HEK293 (cell line): ENCODE measurements around the gene ZNHIT3.

ENCODE experiments used
- CTCF ChIA-PET: fragments of 350-600 bp; formaldehyde crosslinking; extraction: SDS; loops from one replicate; lab custom pipeline; 2021; ENCODE audit warnings: antibody characterized with exemption; lab: Yijun Ruan, JAX
- POLR2A ChIA-PET: fragments of 300-600 bp; formaldehyde crosslinking; extraction: SDS; loops from one replicate; lab custom pipeline; 2020; ENCODE audit warnings: antibody characterized with exemption, inconsistent platforms; lab: Yijun Ruan, JAX
- H3K27ac ChIP-seq: fragments of 200-500 bp; sonication (Bioruptor generic); 2 replicates; pipeline ENCODE4 v1.5.1; 2014; ENCODE audit warnings: low read depth, low read length, control low read depth, inconsistent platforms; ENCODE audit errors: extremely low read depth
- H3K36me3 ChIP-seq, 2 experiments: fragments of 200-500 bp in 1 of 2; sonication (Bioruptor generic) in 1 of 2; 1 replicate in 1 of 2; 2 replicates in 1 of 2; pipeline ENCODE4 v1.5.1; 2014 to 2017; ENCODE audit warnings: inconsistent platforms in 2 of 2, low read length in 2 of 2; ENCODE audit not compliant: control insufficient read depth in 2 of 2, insufficient read depth in 1 of 2
- H3K4me1 ChIP-seq: fragments of 200-500 bp; sonication (Bioruptor generic); 2 replicates; pipeline ENCODE4 v1.5.1; 2014; ENCODE audit warnings: mild to moderate bottlenecking, low read length, inconsistent platforms; ENCODE audit not compliant: control insufficient read depth, insufficient read depth
- H3K4me3 ChIP-seq: 2 replicates; pipeline ENCODE4 v1.5.1; 2011; ENCODE audit warnings: low read depth, mild to moderate bottlenecking, control low read depth, low read length, moderate library complexity
- H3K9me3 ChIP-seq: fragments of 200-500 bp; sonication (Bioruptor generic); 2 replicates; pipeline ENCODE4 v1.5.1; 2014; ENCODE audit warnings: low read depth, low read length, inconsistent platforms; ENCODE audit not compliant: control insufficient read depth, insufficient read depth
- BCL11A ChIP-seq: fragments of 450-650 bp; formaldehyde crosslinking; IDR thresholded peaks from 2 replicates; pipeline ENCODE4 v1.5.1; 2016; ENCODE audit warnings: low read depth, missing biosample characterization, missing genetic modification characterization
- GLI4 ChIP-seq: fragments of 450-650 bp; formaldehyde crosslinking; IDR thresholded peaks from 2 replicates; pipeline ENCODE4 v1.5.1; 2016; ENCODE audit warnings: missing biosample characterization, missing genetic modification characterization
- HOXD13 ChIP-seq: sonication (generic); formaldehyde crosslinking; IDR thresholded peaks from 2 replicates; pipeline ENCODE4 v1.8.0; 2022; ENCODE audit warnings: missing genetic modification reagents, borderline replicate concordance
- KLF1 ChIP-seq: fragments of 450-650 bp; formaldehyde crosslinking; IDR thresholded peaks from 2 replicates; pipeline ENCODE4 v1.5.1; 2016; ENCODE audit warnings: missing biosample characterization, missing genetic modification characterization
- KLF8 ChIP-seq: fragments of 450-650 bp; formaldehyde crosslinking; IDR thresholded peaks from 2 replicates; pipeline ENCODE4 v1.5.1; 2016; ENCODE audit warnings: missing biosample characterization, missing genetic modification characterization
- KLF9 ChIP-seq: fragments of 450-650 bp; formaldehyde crosslinking; IDR thresholded peaks from 2 replicates; pipeline ENCODE4 v1.5.1; 2016; ENCODE audit warnings: missing biosample characterization, missing genetic modification characterization, low read depth
- SP7 ChIP-seq: fragments of 450-650 bp; formaldehyde crosslinking; IDR thresholded peaks from 2 replicates; pipeline ENCODE4 v1.5.1; 2016; ENCODE audit warnings: missing biosample characterization, missing genetic modification characterization
- ZBTB17 ChIP-seq: fragments of 450-650 bp; formaldehyde crosslinking; IDR thresholded peaks from 2 replicates; pipeline ENCODE4 v1.5.1; 2016; ENCODE audit warnings: missing biosample characterization, missing genetic modification characterization
- ZFP69B ChIP-seq: fragments of 450-650 bp; formaldehyde crosslinking; IDR thresholded peaks from 2 replicates; pipeline ENCODE4 v1.5.1; 2016; ENCODE audit warnings: missing biosample characterization, missing genetic modification characterization
- ZNF138 ChIP-seq: fragments of 450-650 bp; formaldehyde crosslinking; IDR thresholded peaks from 2 replicates; pipeline ENCODE4 v1.5.1; 2016; ENCODE audit warnings: missing biosample characterization, missing genetic modification characterization, borderline replicate concordance
- ZNF16 ChIP-seq: fragments of 450-650 bp; formaldehyde crosslinking; IDR thresholded peaks from 2 replicates; pipeline ENCODE4 v1.5.1; 2016; ENCODE audit warnings: low read depth, missing biosample characterization, missing genetic modification characterization
- ZNF169 ChIP-seq: fragments of 450-650 bp; formaldehyde crosslinking; IDR thresholded peaks from 2 replicates; pipeline ENCODE4 v1.5.1; 2016; ENCODE audit warnings: missing biosample characterization, missing genetic modification characterization
- ZNF214 ChIP-seq: fragments of 450-650 bp; formaldehyde crosslinking; IDR thresholded peaks from 2 replicates; pipeline ENCODE4 v1.5.1; 2017; ENCODE audit warnings: missing biosample characterization, mild to moderate bottlenecking, missing genetic modification characterization, borderline replicate concordance
- ZNF23 ChIP-seq: fragments of 450-650 bp; formaldehyde crosslinking; IDR thresholded peaks from 2 replicates; pipeline ENCODE4 v1.5.1; 2016; ENCODE audit warnings: missing biosample characterization, missing genetic modification characterization, borderline replicate concordance
- ZNF248 ChIP-seq: fragments of 450-650 bp; formaldehyde crosslinking; IDR thresholded peaks from 2 replicates; pipeline ENCODE4 v1.5.1; 2017; ENCODE audit warnings: missing biosample characterization, missing genetic modification characterization
- ZNF350 ChIP-seq: fragments of 450-650 bp; formaldehyde crosslinking; IDR thresholded peaks from 2 replicates; pipeline ENCODE4 v1.5.0; 2017; ENCODE audit warnings: missing biosample characterization, mild to moderate bottlenecking, missing genetic modification characterization
- ZNF426 ChIP-seq: fragments of 450-650 bp; formaldehyde crosslinking; IDR thresholded peaks from 2 replicates; pipeline ENCODE4 v1.5.1; 2017; ENCODE audit warnings: missing biosample characterization, missing genetic modification characterization, mild to moderate bottlenecking, inconsistent platforms, moderate library complexity
- ZNF433 ChIP-seq: fragments of 450-650 bp; formaldehyde crosslinking; IDR thresholded peaks from 2 replicates; pipeline ENCODE4 v1.5.1; 2016; ENCODE audit warnings: missing biosample characterization, missing genetic modification characterization, low read depth
- ZNF560 ChIP-seq: fragments of 450-650 bp; formaldehyde crosslinking; IDR thresholded peaks from 2 replicates; pipeline ENCODE4 v1.5.1; 2017; ENCODE audit warnings: missing biosample characterization, missing genetic modification characterization, borderline replicate concordance
- ZNF629 ChIP-seq: fragments of 450-650 bp; formaldehyde crosslinking; IDR thresholded peaks from 2 replicates; pipeline ENCODE4 v1.5.1; 2017; ENCODE audit warnings: missing biosample characterization, missing genetic modification characterization
- ZNF76 ChIP-seq: fragments of 450-650 bp; formaldehyde crosslinking; IDR thresholded peaks from 2 replicates; pipeline ENCODE4; 2016; ENCODE audit warnings: low read depth, missing biosample characterization, missing genetic modification characterization, borderline replicate concordance
- ZSCAN30 ChIP-seq: fragments of 450-650 bp; IDR thresholded peaks from 2 replicates; pipeline ENCODE4 v1.5.1; 2018; ENCODE audit warnings: missing biosample characterization, mild to moderate bottlenecking, missing genetic modification characterization, moderate library complexity
- TF ChIP-seq, protein P1 (sequence below): sonication (generic); formaldehyde crosslinking; IDR thresholded peaks from 2 replicates; pipeline ENCODE4 v1.8.1; 2022; ENCODE audit warnings: mild to moderate bottlenecking, moderate library complexity, missing genetic modification reagents
- TF ChIP-seq, protein P2 (sequence below): fragments of 450-650 bp; formaldehyde crosslinking; optimal IDR thresholded peaks from 2 replicates; pipeline ENCODE3; 2016; ENCODE audit warnings: missing biosample characterization, mild to moderate bottlenecking, missing genetic modification characterization
- TF ChIP-seq, protein P3 (sequence below): fragments of 450-650 bp; formaldehyde crosslinking; IDR thresholded peaks from 2 replicates; pipeline ENCODE4 v1.5.1; 2016; ENCODE audit warnings: missing biosample characterization, missing genetic modification characterization, low read depth
- TF ChIP-seq, protein P4 (sequence below): fragments of 450-650 bp; formaldehyde crosslinking; IDR thresholded peaks from 2 replicates; pipeline ENCODE4 v1.5.1; 2016; ENCODE audit warnings: missing biosample characterization, missing genetic modification characterization, low read depth
- TF ChIP-seq, protein P5 (sequence below): fragments of 450-650 bp; formaldehyde crosslinking; IDR thresholded peaks from 2 replicates; pipeline ENCODE4 v1.5.1; 2017; ENCODE audit warnings: missing biosample characterization, mild to moderate bottlenecking, missing genetic modification characterization, moderate library complexity
- TF ChIP-seq, protein P6 (sequence below): fragments of 450-650 bp; IDR thresholded peaks from 2 replicates; pipeline ENCODE4 v1.5.1; 2018; ENCODE audit warnings: missing biosample characterization, mild to moderate bottlenecking, missing genetic modification characterization

Gene ZNHIT3

DNA sequence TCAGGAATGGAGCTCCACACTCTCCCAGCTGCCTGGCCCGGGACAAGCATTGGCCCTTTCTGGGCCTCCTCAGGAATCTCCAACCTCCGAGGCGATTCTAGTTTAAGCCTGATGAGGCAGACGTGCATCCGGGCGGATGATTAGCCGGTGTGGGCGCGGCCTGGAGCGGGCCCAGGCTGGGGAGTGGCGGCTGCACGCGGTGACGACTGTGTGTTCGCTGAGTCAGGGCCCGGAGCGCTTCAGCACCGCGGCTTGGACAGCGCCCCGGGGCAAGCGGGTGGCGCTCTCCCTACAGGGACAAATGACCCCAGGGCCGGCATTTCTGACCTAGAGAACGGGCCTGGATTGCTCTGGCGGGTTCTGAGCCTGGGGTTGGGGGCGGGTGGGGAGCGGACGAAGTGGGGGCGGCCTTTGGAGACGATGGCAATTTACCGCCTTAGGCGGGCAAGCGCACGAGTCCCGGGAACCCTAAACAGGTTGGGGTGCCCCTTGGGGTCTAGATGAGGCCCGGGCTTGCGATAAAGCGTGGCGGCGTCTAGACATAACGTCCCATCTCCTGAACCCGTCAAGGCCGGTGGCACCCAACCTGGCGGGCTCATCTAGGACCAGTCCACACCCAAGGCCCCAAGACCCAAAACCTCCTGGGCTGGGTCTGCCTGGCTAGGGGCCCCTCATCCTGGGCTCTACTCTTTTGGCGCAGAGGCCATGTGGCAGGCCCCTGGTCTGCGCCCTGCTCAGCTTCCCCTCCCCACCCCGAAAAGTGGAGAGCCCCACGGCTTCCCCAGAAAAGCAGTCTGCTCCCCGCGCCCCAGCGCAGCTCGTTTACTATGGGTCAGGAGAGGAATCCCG, 22.3 kb upstream of the ZNHIT3 start:
- Histone ChIP-seq H3K27ac (no peak overlapping the region), H3K4me3 (no peak overlapping the region), H3K9me3 (no peaks in the 10 kb centered on the region), H3K4me1 (no peaks in the 10 kb centered on the region), H3K36me3 (no peaks in the 10 kb centered on the region)
- ChIA-PET CTCF (no interaction called here), POLR2A (no interaction called here)
- TF ChIP-seq ZNF214 (tag by site-specific recombination) = no peak
- TF ChIP-seq ZNF560 (tag by site-specific recombination) = no peak
- TF ChIP-seq HOXD13 (CRISPR knock-in tag) = no peak
- 0 out of 2 replicates have a peak, but pooled peaks have one; percentile 20 for TF ChIP-seq ZNF629
- TF ChIP-seq ZBTB17 = peak; percentile 83
- 0 out of 2 replicates have a peak, but pooled peaks have one; percentile 33 for TF ChIP-seq BCL11A (tag by site-specific recombination)
- 0 out of 2 replicates have a peak, but pooled peaks have one; percentile 25 for TF ChIP-seq ZSCAN30 (tag by site-specific recombination)
- TF ChIP-seq ZNF169 (tag by site-specific recombination) = no peak
- TF ChIP-seq SP7 (tag by site-specific recombination) = peak; percentile 37; the same call in 1 of the 2 replicates
- TF ChIP-seq, protein P1, sequence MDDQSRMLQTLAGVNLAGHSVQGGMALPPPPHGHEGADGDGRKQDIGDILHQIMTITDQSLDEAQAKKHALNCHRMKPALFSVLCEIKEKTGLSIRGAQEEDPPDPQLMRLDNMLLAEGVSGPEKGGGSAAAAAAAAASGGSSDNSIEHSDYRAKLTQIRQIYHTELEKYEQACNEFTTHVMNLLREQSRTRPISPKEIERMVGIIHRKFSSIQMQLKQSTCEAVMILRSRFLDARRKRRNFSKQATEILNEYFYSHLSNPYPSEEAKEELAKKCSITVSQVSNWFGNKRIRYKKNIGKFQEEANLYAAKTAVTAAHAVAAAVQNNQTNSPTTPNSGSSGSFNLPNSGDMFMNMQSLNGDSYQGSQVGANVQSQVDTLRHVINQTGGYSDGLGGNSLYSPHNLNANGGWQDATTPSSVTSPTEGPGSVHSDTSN = peak; percentile 60; the same call in 1 of the 2 replicates
- TF ChIP-seq ZNF350 = no peak
- no peak for TF ChIP-seq ZNF76 (tag by site-specific recombination)
- TF ChIP-seq, protein P2, sequence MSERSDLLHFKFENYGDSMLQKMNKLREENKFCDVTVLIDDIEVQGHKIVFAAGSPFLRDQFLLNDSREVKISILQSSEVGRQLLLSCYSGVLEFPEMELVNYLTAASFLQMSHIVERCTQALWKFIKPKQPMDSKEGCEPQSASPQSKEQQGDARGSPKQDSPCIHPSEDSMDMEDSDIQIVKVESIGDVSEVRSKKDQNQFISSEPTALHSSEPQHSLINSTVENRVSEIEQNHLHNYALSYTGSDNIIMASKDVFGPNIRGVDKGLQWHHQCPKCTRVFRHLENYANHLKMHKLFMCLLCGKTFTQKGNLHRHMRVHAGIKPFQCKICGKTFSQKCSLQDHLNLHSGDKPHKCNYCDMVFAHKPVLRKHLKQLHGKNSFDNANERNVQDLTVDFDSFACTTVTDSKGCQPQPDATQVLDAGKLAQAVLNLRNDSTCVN (tag by site-specific recombination) = peak; percentile 36
- peak; percentile 66 for TF ChIP-seq ZFP69B (tag by site-specific recombination)
- TF ChIP-seq KLF9 = peak; percentile 65; the same call in 1 of the 2 replicates
- no peak for TF ChIP-seq ZNF138 (tag by site-specific recombination)
- TF ChIP-seq KLF8 (tag by site-specific recombination) = no peak
- no peak for TF ChIP-seq ZNF433 (tag by site-specific recombination)
- TF ChIP-seq, protein P3, sequence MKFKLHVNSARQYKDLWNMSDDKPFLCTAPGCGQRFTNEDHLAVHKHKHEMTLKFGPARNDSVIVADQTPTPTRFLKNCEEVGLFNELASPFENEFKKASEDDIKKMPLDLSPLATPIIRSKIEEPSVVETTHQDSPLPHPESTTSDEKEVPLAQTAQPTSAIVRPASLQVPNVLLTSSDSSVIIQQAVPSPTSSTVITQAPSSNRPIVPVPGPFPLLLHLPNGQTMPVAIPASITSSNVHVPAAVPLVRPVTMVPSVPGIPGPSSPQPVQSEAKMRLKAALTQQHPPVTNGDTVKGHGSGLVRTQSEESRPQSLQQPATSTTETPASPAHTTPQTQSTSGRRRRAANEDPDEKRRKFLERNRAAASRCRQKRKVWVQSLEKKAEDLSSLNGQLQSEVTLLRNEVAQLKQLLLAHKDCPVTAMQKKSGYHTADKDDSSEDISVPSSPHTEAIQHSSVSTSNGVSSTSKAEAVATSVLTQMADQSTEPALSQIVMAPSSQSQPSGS (tag by site-specific recombination) = no peak
- TF ChIP-seq GLI4 (tag by site-specific recombination) = no peak
- TF ChIP-seq, protein P4, sequence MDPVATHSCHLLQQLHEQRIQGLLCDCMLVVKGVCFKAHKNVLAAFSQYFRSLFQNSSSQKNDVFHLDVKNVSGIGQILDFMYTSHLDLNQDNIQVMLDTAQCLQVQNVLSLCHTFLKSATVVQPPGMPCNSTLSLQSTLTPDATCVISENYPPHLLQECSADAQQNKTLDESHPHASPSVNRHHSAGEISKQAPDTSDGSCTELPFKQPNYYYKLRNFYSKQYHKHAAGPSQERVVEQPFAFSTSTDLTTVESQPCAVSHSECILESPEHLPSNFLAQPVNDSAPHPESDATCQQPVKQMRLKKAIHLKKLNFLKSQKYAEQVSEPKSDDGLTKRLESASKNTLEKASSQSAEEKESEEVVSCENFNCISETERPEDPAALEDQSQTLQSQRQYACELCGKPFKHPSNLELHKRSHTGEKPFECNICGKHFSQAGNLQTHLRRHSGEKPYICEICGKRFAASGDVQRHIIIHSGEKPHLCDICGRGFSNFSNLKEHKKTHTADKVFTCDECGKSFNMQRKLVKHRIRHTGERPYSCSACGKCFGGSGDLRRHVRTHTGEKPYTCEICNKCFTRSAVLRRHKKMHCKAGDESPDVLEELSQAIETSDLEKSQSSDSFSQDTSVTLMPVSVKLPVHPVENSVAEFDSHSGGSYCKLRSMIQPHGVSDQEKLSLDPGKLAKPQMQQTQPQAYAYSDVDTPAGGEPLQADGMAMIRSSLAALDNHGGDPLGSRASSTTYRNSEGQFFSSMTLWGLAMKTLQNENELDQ = no peak
- TF ChIP-seq ZNF16 (tag by site-specific recombination) = no peak
- TF ChIP-seq ZNF23 (tag by site-specific recombination) = no peak
- TF ChIP-seq ZNF248 (tag by site-specific recombination) = no peak
- TF ChIP-seq, protein P5, sequence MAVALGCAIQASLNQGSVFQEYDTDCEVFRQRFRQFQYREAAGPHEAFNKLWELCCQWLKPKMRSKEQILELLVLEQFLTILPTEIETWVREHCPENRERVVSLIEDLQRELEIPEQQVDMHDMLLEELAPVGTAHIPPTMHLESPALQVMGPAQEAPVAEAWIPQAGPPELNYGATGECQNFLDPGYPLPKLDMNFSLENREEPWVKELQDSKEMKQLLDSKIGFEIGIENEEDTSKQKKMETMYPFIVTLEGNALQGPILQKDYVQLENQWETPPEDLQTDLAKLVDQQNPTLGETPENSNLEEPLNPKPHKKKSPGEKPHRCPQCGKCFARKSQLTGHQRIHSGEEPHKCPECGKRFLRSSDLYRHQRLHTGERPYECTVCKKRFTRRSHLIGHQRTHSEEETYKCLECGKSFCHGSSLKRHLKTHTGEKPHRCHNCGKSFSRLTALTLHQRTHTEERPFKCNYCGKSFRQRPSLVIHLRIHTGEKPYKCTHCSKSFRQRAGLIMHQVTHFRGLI = peak; percentile 54; the same call in 1 of the 2 replicates
- TF ChIP-seq, protein P6, sequence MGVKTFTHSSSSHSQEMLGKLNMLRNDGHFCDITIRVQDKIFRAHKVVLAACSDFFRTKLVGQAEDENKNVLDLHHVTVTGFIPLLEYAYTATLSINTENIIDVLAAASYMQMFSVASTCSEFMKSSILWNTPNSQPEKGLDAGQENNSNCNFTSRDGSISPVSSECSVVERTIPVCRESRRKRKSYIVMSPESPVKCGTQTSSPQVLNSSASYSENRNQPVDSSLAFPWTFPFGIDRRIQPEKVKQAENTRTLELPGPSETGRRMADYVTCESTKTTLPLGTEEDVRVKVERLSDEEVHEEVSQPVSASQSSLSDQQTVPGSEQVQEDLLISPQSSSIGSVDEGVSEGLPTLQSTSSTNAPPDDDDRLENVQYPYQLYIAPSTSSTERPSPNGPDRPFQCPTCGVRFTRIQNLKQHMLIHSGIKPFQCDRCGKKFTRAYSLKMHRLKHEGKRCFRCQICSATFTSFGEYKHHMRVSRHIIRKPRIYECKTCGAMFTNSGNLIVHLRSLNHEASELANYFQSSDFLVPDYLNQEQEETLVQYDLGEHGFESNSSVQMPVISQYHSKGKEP = no peak
- TF ChIP-seq KLF1 (tag by site-specific recombination) = peak; percentile 50; the same call in 1 of the 2 replicates
- TF ChIP-seq ZNF426 (tag by site-specific recombination) = no peak
